ENCODE measurements around the gene ANXA4. TPM values are rescaled to one million over a fixed set of nuclear protein-coding genes. Genes with fewer than 3 reads are reported as not detected.

ANXA4 gene
- total RNA-seq, 1 experiment from 2014 or later: 51.1 TPM

DNA sequence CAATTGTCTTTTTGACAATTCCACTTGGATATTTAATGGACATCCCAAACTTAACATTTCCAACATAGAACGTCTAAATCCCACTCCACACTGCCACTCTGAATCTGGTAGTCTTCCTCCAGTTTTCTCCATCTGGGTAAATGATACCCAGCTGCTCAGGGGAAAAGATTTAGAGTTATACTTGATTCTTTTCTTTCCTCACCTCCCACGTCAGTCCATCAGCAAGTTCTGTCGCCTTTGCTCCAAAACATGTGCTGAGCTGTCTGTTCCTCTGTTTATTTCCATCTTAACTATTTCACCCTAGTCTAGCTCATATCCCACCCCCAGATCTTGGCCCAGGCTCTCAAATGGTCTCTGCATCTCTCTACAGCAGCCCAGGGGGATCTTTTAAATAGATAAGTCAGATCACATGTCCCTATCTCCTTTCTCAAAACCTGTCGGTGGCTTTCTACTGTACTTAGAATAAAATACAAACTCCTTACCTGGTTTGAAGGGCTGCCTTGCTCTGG, 44.2 kb downstream of the ANXA4 start:
- Histone ChIP-seq H3K79me2 (ENCODE audit: low read length) (no peaks in the 10 kb centered on the region), H3K36me3 (ENCODE audit: low read depth, low read length) (no peaks in the 10 kb centered on the region; the same call in 1 of the 2 replicates), H3K4me3 (ENCODE audit: low read length) (no peak overlapping the region), H3K9ac (ENCODE audit: low read length) (no peak overlapping the region), H2AFZ (ENCODE audit: low read length) (no peak overlapping the region), H3K27ac (ENCODE audit: low read length) (no peak overlapping the region), H3K4me2 (ENCODE audit: low read length) (no peak overlapping the region), H4K20me1 (ENCODE audit: low read length) (no peaks in the 10 kb centered on the region), H3K27me3 (ENCODE audit: low read length) (no peaks in the 10 kb centered on the region), H3K9me3 (ENCODE audit: low read length) (no peaks in the 10 kb centered on the region), H3F3A (ENCODE audit: low read length, unreplicated experiment) (no peaks in the 10 kb centered on the region), H3K9me2 (replicated peaks; ENCODE audit: low read length) (no peaks in the 10 kb centered on the region), H3K4me1 (ENCODE audit: insufficient read depth, low read length) (peaks cover 9% of the 10 kb centered on the region)
- ChIA-PET POLR2A (ENCODE audit: unreplicated experiment) (no interaction called here), CTCF (no interaction called here)
- TF ChIP-seq EZH2phosphoT487 (IDR thresholded peaks at IDR 0.05; ENCODE audit: borderline replicate concordance, low read length) (no peak), EZH2 (IDR thresholded peaks at IDR 0.05; ENCODE audit: low read length, unreplicated experiment) (no peak)
- TF ChIP-seq, protein P1, sequence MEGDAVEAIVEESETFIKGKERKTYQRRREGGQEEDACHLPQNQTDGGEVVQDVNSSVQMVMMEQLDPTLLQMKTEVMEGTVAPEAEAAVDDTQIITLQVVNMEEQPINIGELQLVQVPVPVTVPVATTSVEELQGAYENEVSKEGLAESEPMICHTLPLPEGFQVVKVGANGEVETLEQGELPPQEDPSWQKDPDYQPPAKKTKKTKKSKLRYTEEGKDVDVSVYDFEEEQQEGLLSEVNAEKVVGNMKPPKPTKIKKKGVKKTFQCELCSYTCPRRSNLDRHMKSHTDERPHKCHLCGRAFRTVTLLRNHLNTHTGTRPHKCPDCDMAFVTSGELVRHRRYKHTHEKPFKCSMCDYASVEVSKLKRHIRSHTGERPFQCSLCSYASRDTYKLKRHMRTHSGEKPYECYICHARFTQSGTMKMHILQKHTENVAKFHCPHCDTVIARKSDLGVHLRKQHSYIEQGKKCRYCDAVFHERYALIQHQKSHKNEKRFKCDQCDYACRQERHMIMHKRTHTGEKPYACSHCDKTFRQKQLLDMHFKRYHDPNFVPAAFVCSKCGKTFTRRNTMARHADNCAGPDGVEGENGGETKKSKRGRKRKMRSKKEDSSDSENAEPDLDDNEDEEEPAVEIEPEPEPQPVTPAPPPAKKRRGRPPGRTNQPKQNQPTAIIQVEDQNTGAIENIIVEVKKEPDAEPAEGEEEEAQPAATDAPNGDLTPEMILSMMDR (conservative IDR thresholded peaks at IDR 0.05; ENCODE audit: low read depth, low read length): no peak
- no peak for ATAC-seq
- intact Hi-C loops (cut with micrococcal nuclease): no loop called here
- DNase-seq: no peak
- BruUV-seq (replicated peaks): no TSS peak

DNA sequence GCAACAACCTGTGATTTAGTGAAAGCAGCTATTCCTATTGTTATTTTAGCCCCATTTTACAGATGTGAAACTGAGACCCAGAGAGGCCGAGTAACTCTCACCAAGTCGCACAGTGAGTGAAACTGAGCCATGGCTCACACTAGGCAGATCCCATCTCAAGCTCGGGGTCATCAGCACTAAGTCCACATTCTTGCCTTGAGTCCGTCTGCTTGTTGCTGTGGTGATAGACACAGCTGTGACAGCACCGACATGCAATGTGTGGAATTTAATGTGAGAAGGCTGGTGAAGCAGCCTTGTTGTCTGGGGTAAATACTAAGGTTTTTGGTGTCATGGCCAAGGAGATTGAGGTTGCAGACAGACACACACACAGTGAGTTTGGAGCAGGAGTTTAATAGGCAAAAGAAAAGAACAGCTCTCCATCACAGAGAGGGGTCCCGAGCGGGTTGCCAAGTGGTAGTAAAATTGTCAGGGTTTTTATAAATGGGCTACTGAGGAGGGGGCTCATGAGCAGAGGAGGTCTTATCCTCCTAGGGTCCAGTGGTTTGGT, 47.3 kb downstream of the ANXA4 start:
- Histone ChIP-seq H4K20me1 (ENCODE audit: low read length) (no peaks in the 10 kb centered on the region), H3K27me3 (ENCODE audit: low read length) (no peaks in the 10 kb centered on the region), H3K36me3 (ENCODE audit: low read depth, low read length) (no peaks in the 10 kb centered on the region; the same call in 1 of the 2 replicates), H3K79me2 (ENCODE audit: low read length) (no peaks in the 10 kb centered on the region), H3F3A (ENCODE audit: low read length, unreplicated experiment) (no peaks in the 10 kb centered on the region), H3K4me3 (ENCODE audit: low read length) (no peak overlapping the region), H3K4me2 (ENCODE audit: low read length) (no peak overlapping the region), H3K9ac (ENCODE audit: low read length) (no peak overlapping the region), H3K9me2 (replicated peaks; ENCODE audit: low read length) (no peaks in the 10 kb centered on the region), H3K4me1 (ENCODE audit: insufficient read depth, low read length) (no peaks in the 10 kb centered on the region), H2AFZ (ENCODE audit: low read length) (no peak overlapping the region), H3K9me3 (ENCODE audit: low read length) (no peaks in the 10 kb centered on the region), H3K27ac (ENCODE audit: low read length) (no peak overlapping the region)
- DNase-seq: no peak
- ATAC-seq: no peak
- ChIA-PET POLR2A (ENCODE audit: unreplicated experiment) (interaction anchor here (0.6 kb wide), 1 partner anchor 10 kb away, joined by 20 read pairs; no protein-coding TSS in a partner anchor), CTCF (no interaction called here)
- BruUV-seq (replicated peaks): no TSS peak
- TF ChIP-seq EZH2phosphoT487 (IDR thresholded peaks at IDR 0.05; ENCODE audit: borderline replicate concordance, low read length) (no peak), EZH2 (IDR thresholded peaks at IDR 0.05; ENCODE audit: low read length, unreplicated experiment) (no peak)
- TF ChIP-seq, protein P1 (conservative IDR thresholded peaks at IDR 0.05; ENCODE audit: low read depth, low read length): no peak
- intact Hi-C loops (cut with micrococcal nuclease): no loop called here

Data from PC-3 (cell line).